Large intestine (tissue), 3 donors: ENCODE data around the gene CIAO3. TPM values are rescaled to one million over a fixed set of nuclear protein-coding genes. Genes with fewer than 3 reads are reported as not detected.
"Not testable (repeated sequence)": the region's sequence is repeated elsewhere in the genome, so short reads cannot be mapped to it uniquely, and the experiment has no call there.

Experiments used
- DNase-seq, 2 donors: peaks; one replicate each; pipeline versions ENCODE4 v3.0.0 to v3.0.0-alpha.2; 2013
- H3K27ac ChIP-seq: one replicate; pipeline ENCODE4 v1.5.1; 2013; ENCODE audit warnings: low read length
- H3K27me3 ChIP-seq: 2 replicates; pipeline ENCODE4 v1.6.1; 2013; ENCODE audit warnings: low read length; ENCODE audit not compliant: control insufficient read depth, insufficient read depth
- H3K36me3 ChIP-seq: 2 replicates; pipeline ENCODE4 v1.6.1; 2013; ENCODE audit warnings: low read length; ENCODE audit not compliant: control insufficient read depth, insufficient read depth
- H3K4me1 ChIP-seq: one replicate; pipeline ENCODE4 v1.6.1; 2013; ENCODE audit warnings: low read length; ENCODE audit not compliant: control insufficient read depth, insufficient read depth
- H3K4me3 ChIP-seq: one replicate; pipeline ENCODE4 v1.5.1; 2013; ENCODE audit warnings: low read length
- H3K9me3 ChIP-seq: one replicate; pipeline ENCODE4 v1.6.1; 2013; ENCODE audit warnings: mild to moderate bottlenecking, low read depth, low read length, moderate library complexity; ENCODE audit not compliant: control insufficient read depth
- WGBS: methylation state at CpG from one replicate; pipeline ENCODE4 v1.1.5; 2013; ENCODE audit warnings: low lambda C conversion rate; ENCODE audit not compliant: insufficient coverage; 5-methylcytosine and 5-hydroxymethylcytosine counted together
- polyA plus RNA-seq: library from polyadenylated mRNA; unstranded; fragments of 120-200 nt; gene quantifications from one replicate; pipeline ENCODE4 v1.2.1, GENCODE V29; 2013

CIAO3 gene
- polyA plus RNA-seq, 1 donor, result 31.3 TPM

DNA sequence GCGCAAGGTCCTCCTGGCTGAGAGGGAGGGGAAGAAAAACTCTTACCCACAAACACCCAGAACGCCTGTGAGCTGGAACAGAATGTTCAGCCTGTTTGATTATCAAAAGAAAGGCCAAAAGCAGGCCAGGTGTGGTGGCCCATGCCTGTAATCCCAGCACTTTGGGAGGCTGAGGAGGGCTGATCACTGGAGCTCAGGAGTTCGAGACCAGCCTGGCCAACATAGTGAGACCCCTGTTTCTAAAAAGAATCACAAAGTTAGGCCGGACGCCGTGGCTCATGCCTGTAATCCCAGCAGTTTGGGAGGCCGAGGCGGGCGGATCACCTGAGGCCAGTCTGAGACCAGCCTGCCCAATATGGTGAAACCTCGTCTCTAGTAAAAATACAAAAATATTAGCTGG lies 35.5 kb upstream of the CIAO3 start:
- not testable (repeated sequence) for H3K27ac ChIP-seq, DNase-seq, H3K27me3 ChIP-seq, H3K9me3 ChIP-seq, H3K36me3 ChIP-seq, H3K4me3 ChIP-seq, H3K4me1 ChIP-seq
- no CpG with 5 or more reads among the region's 10 CpGs for WGBS

DNA sequence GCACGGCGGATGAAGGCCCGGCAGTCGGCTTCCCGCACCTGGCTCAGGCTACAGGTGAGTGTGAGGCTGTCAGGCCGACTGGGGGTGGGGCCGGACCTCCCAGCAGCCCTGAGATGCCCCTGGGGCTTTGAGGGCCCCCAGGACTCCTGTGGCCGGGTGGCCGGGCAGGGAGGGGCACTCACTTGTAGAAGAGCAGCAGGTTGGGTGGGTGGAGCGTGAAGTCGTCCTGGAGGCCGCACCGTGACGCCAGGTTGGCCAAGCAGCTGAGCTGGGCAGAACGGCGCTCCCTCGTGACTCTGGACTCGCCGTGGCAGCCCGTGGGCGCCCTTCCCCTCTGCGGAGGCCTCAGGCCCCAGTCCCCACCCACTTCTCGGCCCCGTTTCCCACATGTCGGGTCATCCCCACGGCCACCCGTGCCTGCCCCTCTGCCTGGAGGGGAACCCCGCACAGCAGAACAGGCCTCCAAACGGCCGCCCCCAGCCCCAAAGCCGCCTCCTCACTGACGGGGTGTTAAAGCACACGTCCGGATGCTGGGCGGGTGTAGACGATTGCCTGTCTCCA lies 34.5 kb upstream of the CIAO3 start:
- no peak for DNase-seq
- Histone ChIP-seq H3K27ac (no peak overlapping the region), H3K27me3 (peaks cover 4% of the 10 kb centered on the region), H3K9me3 (no peaks in the 10 kb centered on the region), H3K4me3 (no peak overlapping the region), H3K4me1 (no peaks in the 10 kb centered on the region), H3K36me3 (no peaks in the 10 kb centered on the region)
- no CpG with 5 or more reads among the region's 36 CpGs for WGBS

DNA sequence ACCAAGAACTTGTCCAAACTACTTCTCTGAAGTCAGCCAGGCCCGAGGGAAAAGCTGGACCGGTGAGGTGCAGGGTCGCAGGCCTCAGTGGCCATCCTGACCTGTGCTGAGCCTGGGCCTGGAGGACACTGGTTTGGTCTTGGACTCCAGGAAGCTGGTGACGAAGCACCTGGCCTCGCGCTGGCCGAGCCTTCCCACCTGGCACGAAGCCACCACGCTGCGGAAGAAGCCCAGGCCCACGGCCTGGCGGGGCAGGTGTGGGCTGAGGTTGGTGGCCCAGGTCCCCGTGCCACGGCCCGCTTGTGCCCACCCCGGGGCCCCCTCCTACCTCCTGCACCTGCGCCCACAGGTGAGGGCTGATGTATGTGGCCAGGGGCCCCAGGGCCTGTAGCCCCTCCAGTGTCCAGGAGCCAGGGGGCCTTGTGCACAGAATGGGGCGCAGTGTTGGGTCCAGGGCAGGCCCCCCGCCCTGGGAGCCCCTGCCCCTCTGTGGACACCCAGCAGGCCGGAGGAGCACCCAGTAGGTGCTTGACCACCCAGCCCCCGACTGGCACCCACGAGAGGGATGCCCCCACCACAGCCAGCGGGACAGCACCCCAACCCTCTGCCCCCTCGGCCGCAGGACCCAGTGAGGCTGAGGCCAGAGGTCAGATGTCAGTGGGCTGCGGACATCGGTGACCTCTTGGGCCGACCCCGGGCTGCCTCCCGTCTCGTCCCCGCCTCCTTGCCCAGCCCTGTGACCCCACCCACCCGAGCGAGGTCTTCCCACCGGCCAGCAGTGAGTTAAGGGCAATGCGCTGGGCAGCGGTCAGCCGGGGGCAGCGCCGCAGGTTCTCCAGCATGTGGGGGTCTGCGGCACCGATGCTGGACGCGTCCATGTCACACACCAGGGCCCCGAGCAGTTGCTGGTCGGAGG lies 33.5 kb upstream of the CIAO3 start:
- H3K27me3 ChIP-seq, result peaks cover 4% of the 10 kb centered on the region
- H3K4me3 ChIP-seq, result no peak overlapping the region
- WGBS, result no CpG with 5 or more reads among the region's 46 CpGs
- H3K4me1 ChIP-seq, result no peaks in the 10 kb centered on the region
- H3K36me3 ChIP-seq, result no peaks in the 10 kb centered on the region
- no peak for DNase-seq
- H3K9me3 ChIP-seq, result no peaks in the 10 kb centered on the region
- H3K27ac ChIP-seq, result no peak overlapping the region

DNA sequence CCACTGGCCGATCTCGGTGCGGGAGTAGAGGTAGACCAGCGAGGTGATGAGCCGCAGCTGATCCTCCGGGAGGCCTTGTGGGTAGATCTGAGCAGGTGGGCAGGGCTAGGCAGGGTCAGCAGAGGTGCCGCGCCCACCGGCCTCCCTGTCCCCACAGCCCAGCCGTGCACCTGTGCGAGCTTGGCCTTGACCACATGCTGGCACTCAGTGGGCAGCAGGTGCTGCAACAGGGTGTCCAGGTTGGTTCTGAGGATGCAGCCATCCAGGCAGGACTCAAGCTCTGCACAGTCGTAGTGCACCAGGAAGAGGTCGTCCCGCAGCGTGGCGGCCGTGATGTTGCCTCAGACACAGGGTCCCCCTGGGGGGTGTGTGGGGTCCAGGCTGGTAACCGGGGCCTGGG lies 32.2 kb upstream of the CIAO3 start:
- Histone ChIP-seq H3K27ac (no peak overlapping the region), H3K9me3 (no peaks in the 10 kb centered on the region), H3K4me1 (no peaks in the 10 kb centered on the region), H3K4me3 (no peak overlapping the region), H3K27me3 (no peaks in the 10 kb centered on the region), H3K36me3 (no peaks in the 10 kb centered on the region)
- no peak for DNase-seq
- no CpG with 5 or more reads among the region's 18 CpGs for WGBS

DNA sequence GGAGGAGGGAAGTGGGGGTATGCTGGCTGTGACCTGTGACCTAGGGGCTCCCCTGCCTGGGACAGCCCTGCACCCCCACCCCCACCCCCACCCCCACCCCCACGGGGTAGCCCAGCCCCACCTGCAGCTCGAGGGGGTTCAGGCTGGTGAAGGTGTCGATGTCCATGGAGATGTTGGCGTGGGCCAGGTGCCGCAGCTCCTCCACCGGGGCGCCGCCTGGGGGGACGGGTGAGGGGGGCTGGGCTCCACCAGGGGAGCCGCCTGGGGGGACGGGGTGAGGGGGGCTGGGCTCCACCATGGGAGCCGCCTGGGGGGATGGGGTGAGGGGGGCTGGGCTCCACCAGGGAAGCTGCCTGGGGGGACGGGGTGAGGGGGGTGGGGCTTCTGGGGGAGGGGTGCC lies 29.6 kb upstream of the CIAO3 start:
- H3K27me3 ChIP-seq, result no peaks in the 10 kb centered on the region
- no peaks in the 10 kb centered on the region for H3K9me3 ChIP-seq
- no peak overlapping the region for H3K4me3 ChIP-seq
- DNase-seq, result no peak
- H3K27ac ChIP-seq, result no peak overlapping the region
- no peaks in the 10 kb centered on the region for H3K4me1 ChIP-seq
- H3K36me3 ChIP-seq, result no peaks in the 10 kb centered on the region
- WGBS, result no CpG with 5 or more reads among the region's 13 CpGs

DNA sequence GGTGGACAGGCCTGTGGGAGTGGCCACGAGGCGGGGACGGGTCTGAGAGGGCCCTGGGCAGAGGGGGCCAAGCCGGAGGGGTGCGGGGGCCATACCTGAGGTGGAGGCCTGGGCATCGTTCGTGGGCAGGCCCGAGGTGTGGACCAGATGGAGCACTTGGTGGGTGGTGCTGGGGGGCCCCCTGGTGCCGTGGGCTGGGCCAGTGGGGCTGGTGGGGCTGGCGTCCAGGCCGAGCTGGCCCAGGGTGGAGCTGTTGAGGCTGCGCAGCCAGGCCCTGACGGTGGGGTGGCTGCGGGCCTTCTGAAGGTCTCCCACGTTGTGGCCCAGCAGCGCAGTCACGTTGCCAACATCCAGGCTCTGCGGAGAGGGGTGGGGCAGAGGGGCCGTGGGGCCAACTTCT lies 29.1 kb upstream of the CIAO3 start:
- no CpG with 5 or more reads among the region's 19 CpGs for WGBS

DNA sequence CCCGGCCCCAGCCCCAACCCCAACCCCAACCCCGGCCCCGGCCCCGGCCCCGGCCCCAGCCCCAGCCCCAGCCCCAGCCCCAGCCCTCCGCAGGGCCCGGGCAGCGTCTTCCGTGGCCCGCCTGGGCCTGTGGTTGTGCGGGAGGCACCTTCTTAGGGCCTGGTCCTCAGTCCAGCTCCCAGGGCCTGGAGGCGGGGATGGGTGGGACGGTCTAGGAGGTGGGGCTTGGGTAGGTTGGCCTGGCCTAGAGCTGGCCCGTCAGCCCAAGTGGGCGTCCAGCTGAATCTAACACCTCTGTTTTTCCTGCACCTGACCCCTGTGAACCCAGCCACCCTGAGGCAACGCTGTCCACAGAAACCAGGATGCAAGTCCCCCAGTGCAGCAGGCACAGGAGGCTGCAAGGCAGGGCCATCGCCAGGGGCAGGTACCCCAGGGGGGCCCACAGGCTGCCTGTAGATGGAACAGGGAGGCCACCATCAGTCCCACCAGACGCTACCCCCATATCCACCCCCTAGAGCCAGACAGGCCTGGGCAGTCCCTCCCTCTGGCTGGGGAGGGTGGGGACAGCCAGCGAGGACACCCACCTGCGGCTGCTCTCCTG lies 28.5 kb upstream of the CIAO3 start:
- Histone ChIP-seq H3K27ac (no peak overlapping the region), H3K36me3 (no peaks in the 10 kb centered on the region), H3K4me3 (no peak overlapping the region), H3K4me1 (no peaks in the 10 kb centered on the region), H3K9me3 (no peaks in the 10 kb centered on the region), H3K27me3 (no peaks in the 10 kb centered on the region)
- no CpG with 5 or more reads among the region's 20 CpGs for WGBS
- no peak for DNase-seq

More for the DNA sequence above, 29.1 kb upstream of the CIAO3 start:
- no peaks in the 10 kb centered on the region for H3K4me1 ChIP-seq
- no peaks in the 10 kb centered on the region for H3K9me3 ChIP-seq
- no peak for DNase-seq
- H3K27ac ChIP-seq, result no peak overlapping the region
- no peaks in the 10 kb centered on the region for H3K27me3 ChIP-seq
- H3K4me3 ChIP-seq, result no peak overlapping the region
- no peaks in the 10 kb centered on the region for H3K36me3 ChIP-seq

DNA sequence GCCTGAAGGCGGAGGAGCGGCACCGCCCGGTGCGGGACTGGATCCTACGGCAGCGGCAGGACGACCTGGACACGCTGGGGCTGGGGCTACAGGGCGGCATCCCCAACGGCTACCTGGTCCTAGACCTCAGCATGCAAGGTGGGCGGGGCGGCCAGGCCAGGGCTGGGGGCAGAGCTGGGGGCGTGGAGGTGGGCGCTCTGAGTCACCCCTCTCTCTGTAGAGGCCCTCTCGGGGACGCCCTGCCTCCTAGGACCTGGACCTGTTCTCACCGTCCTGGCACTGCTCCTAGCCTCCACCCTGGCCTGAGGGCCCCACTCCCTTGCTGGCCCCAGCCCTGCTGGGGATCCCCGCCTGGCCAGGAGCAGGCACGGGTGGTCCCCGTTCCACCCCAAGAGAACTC lies 27.6 kb upstream of the CIAO3 start:
- H3K9me3 ChIP-seq, result no peaks in the 10 kb centered on the region
- no peaks in the 10 kb centered on the region for H3K36me3 ChIP-seq
- H3K27ac ChIP-seq, result no peak overlapping the region
- no peak for DNase-seq
- H3K4me3 ChIP-seq, result no peak overlapping the region
- no peaks in the 10 kb centered on the region for H3K27me3 ChIP-seq
- H3K4me1 ChIP-seq, result no peaks in the 10 kb centered on the region
- no CpG with 5 or more reads among the region's 21 CpGs for WGBS

DNA sequence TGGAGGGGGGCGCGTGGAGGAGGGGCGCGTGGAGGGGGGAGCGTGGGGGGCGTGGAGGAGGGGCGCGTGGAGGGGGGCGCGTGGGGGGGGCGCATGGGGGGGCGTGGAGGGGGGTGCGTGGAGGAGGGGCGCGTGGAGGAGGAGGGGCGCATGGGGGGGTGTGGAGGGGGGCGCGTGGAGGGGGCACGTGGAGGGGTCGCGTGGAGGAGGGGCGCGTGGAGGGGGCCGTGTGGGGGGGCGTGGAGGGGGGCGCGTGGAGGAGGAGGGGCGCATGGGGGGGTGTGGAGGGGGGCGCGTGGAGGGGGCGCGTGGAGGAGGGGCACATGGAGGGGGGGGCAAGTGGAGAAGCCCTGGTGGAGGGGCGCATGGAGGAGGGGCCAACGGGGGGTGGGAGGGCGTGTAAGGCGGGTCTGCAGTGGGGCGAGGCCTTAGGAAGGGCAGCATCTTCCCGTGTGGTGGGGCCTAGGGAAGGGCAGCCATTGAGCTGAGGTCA lies 27.0 kb upstream of the CIAO3 start:
- no CpG with 5 or more reads among the region's 38 CpGs for WGBS
- H3K36me3 ChIP-seq, result no peaks in the 10 kb centered on the region
- no peak overlapping the region for H3K27ac ChIP-seq
- H3K27me3 ChIP-seq, result no peaks in the 10 kb centered on the region
- no peaks in the 10 kb centered on the region for H3K9me3 ChIP-seq
- no peak for DNase-seq
- no peaks in the 10 kb centered on the region for H3K4me1 ChIP-seq
- no peak overlapping the region for H3K4me3 ChIP-seq

DNA sequence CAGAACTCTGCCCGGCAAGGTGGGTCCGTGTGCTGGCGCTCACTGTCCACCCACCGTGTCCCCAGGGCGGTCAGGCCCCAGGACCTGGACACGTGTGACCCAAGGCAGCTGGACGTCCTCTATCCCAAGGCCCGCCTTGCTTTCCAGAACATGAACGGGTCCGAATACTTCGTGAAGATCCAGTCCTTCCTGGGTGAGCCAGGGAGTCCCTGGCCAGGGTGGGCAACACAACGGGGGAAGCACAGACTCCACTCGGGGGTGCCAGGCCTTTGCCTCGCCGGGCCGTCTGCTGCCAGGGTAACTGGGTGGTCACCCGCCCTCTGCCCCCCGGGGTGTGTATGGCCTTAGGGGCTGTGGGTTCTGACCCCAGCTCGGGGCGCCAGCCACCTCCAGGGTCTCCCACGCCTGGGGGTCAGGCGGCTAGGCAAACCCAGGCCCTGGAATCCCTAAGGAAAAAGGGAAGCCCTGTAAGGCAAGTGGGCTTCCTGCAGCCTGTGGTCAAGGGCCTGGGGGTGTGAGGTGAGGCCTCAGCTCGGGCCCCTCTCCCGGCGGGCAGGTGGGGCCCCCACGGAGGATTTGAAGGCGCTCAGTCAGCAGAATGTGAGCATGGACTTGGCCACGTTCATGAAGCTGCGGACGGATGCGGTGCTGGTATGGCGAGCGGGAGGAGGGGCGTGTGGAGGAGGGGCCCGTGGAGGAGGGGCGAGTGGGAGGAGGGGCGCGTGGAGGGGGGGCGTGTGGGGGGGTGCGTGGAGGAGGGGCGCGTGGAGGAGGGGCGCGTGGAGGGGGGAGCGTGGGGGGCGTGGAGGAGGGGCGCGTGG lies 26.2 kb upstream of the CIAO3 start:
- no CpG with 5 or more reads among the region's 48 CpGs for WGBS
- H3K27me3 ChIP-seq, result no peaks in the 10 kb centered on the region
- no peak for DNase-seq
- H3K36me3 ChIP-seq, result no peaks in the 10 kb centered on the region
- H3K9me3 ChIP-seq, result no peaks in the 10 kb centered on the region
- H3K4me1 ChIP-seq, result peaks cover 5% of the 10 kb centered on the region
- no peak overlapping the region for H3K27ac ChIP-seq
- no peak overlapping the region for H3K4me3 ChIP-seq
